HepG2 (cell line): ENCODE results near the gene MLX. TPM values are rescaled to one million over a fixed set of nuclear protein-coding genes. Genes with fewer than 3 reads are reported as not detected.

Experiments
- AKNA ChIP-seq: sonication (generic); formaldehyde crosslinking; IDR thresholded peaks from 2 replicates; pipeline ENCODE4 v1.4.0; 2020; ENCODE audit warnings: missing genetic modification reagents, borderline replicate concordance
- CEBPB ChIP-seq: IDR thresholded peaks from 2 replicates; pipeline ENCODE4 v1.6.1; 2011; ENCODE audit warnings: low read depth, low read length, improper control_type of control experiment, borderline replicate concordance
- DPF2 ChIP-seq: sonication (generic); formaldehyde crosslinking; IDR thresholded peaks from 2 replicates; pipeline ENCODE4 v1.4.0; 2020; ENCODE audit warnings: mild to moderate bottlenecking, low read depth, missing genetic modification reagents, borderline replicate concordance
- ELF3 ChIP-seq: IDR thresholded peaks from 2 replicates; pipeline ENCODE4 v1.6.1; 2016; ENCODE audit warnings: missing genetic modification reagents, missing compliant biosample characterization
- FOSL1 ChIP-seq: sonication (generic); formaldehyde crosslinking; IDR thresholded peaks from 2 replicates; pipeline ENCODE4 v1.9.0; 2021; ENCODE audit warnings: missing genetic modification reagents, borderline replicate concordance
- FOXP4 ChIP-seq: sonication (generic); formaldehyde crosslinking; IDR thresholded peaks from 2 replicates; pipeline ENCODE4 v1.4.0; 2020; ENCODE audit warnings: missing genetic modification reagents
- GABPB1 ChIP-seq: IDR thresholded peaks from 2 replicates; pipeline ENCODE4 v1.6.1; 2016; ENCODE audit warnings: mild to moderate bottlenecking, missing genetic modification reagents, moderate library complexity, missing compliant biosample characterization
- HMG20B ChIP-seq: conservative IDR thresholded peaks from 2 replicates; pipeline ENCODE4 v1.6.1; 2016; ENCODE audit warnings: missing genetic modification reagents, missing compliant biosample characterization
- ISX ChIP-seq: sonication (generic); formaldehyde crosslinking; conservative IDR thresholded peaks from 2 replicates; pipeline ENCODE4 v1.5.0; 2020; ENCODE audit warnings: missing genetic modification reagents
- KAT8 ChIP-seq: IDR thresholded peaks from 2 replicates; pipeline ENCODE4 v1.6.1; 2016; ENCODE audit warnings: missing genetic modification reagents, missing compliant biosample characterization
- KDM5A ChIP-seq: fragments of 200-600 bp; sonication (generic); IDR thresholded peaks from 2 replicates; pipeline ENCODE4 v1.7.0; 2018; ENCODE audit warnings: antibody characterized with exemption, mild to moderate bottlenecking, low read length, borderline replicate concordance
- SP5 ChIP-seq: IDR thresholded peaks from 2 replicates; pipeline ENCODE4 v1.6.1; 2016; ENCODE audit warnings: low read depth, borderline replicate concordance
- ZNF547 ChIP-seq: sonication (generic); formaldehyde crosslinking; IDR thresholded peaks from 2 replicates; pipeline ENCODE4 v1.5.1; 2020; ENCODE audit warnings: mild to moderate bottlenecking, missing genetic modification reagents
- ZNF766 ChIP-seq: sonication (generic); formaldehyde crosslinking; IDR thresholded peaks from 2 replicates; pipeline ENCODE4 v1.5.0; 2020; ENCODE audit warnings: missing genetic modification reagents, borderline replicate concordance
- ZSCAN21 ChIP-seq: sonication (generic); formaldehyde crosslinking; IDR thresholded peaks from 2 replicates; pipeline ENCODE4 v1.8.0; 2022; ENCODE audit warnings: mild to moderate bottlenecking, missing genetic modification reagents, moderate library complexity, borderline replicate concordance
- polyA plus RNA-seq, 8 experiments: library from polyadenylated mRNA; depleted of rRNA in 3 of 8; stranded (reverse) in 7 of 8; unstranded in 1 of 8; fragments of >200 nt; fragmentation: Illumina TruSeq in 4 of 8; extraction: Trizol in 4 of 8; gene quantifications; 2 replicates each; pipeline versions ENCODE4 v1.2.1 to v1.2.3, GENCODE V29; 2011 to 2016; ENCODE audit warnings: low read depth in 4 of 8, missing spikeins in 1 of 8, mixed read lengths in 1 of 8; ENCODE audit not compliant: insufficient read depth in 1 of 8
- total RNA-seq, 5 experiments: library from RNA; depleted of rRNA; stranded (reverse); fragments of >200 nt; fragmentation: Illumina TruSeq; extraction: Trizol; gene quantifications; 2 replicates each; pipeline ENCODE4 v1.2.3, GENCODE V29; 2016; ENCODE audit warnings: low read depth in 1 of 5
- TF ChIP-seq, protein P1 (sequence below): sonication (generic); formaldehyde crosslinking; IDR thresholded peaks from 2 replicates; pipeline ENCODE4 v1.5.1; 2020; ENCODE audit warnings: missing genetic modification reagents, mild to moderate bottlenecking, borderline replicate concordance
- TF ChIP-seq, protein P2 (sequence below): sonication (generic); formaldehyde crosslinking; IDR thresholded peaks from 2 replicates; pipeline ENCODE4 v1.5.0; 2020; ENCODE audit warnings: mild to moderate bottlenecking, missing genetic modification reagents, borderline replicate concordance

The MLX gene
- total and polyA plus RNA-seq, 2 of the 13 experiments (the other 11 are each of a cell fraction or from before 2014, with no cell fraction given): 38.9 to 74.4 TPM

GRCh38 chr17:42536048-42536371 lies 30.9 kb upstream of the MLX start, which contains the start of gene NAGLU (continued):
- TF ChIP-seq, protein P1, sequence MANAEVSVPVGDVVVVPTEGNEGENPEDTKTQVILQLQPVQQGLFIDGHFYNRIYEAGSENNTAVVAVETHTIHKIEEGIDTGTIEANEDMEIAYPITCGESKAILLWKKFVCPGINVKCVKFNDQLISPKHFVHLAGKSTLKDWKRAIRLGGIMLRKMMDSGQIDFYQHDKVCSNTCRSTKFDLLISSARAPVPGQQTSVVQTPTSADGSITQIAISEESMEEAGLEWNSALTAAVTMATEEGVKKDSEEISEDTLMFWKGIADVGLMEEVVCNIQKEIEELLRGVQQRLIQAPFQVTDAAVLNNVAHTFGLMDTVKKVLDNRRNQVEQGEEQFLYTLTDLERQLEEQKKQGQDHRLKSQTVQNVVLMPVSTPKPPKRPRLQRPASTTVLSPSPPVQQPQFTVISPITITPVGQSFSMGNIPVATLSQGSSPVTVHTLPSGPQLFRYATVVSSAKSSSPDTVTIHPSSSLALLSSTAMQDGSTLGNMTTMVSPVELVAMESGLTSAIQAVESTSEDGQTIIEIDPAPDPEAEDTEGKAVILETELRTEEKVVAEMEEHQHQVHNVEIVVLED (CRISPR knock-in tag): peak; percentile 7; the same call in 1 of the 2 replicates
- no peak for TF ChIP-seq KDM5A
- TF ChIP-seq, protein P2, sequence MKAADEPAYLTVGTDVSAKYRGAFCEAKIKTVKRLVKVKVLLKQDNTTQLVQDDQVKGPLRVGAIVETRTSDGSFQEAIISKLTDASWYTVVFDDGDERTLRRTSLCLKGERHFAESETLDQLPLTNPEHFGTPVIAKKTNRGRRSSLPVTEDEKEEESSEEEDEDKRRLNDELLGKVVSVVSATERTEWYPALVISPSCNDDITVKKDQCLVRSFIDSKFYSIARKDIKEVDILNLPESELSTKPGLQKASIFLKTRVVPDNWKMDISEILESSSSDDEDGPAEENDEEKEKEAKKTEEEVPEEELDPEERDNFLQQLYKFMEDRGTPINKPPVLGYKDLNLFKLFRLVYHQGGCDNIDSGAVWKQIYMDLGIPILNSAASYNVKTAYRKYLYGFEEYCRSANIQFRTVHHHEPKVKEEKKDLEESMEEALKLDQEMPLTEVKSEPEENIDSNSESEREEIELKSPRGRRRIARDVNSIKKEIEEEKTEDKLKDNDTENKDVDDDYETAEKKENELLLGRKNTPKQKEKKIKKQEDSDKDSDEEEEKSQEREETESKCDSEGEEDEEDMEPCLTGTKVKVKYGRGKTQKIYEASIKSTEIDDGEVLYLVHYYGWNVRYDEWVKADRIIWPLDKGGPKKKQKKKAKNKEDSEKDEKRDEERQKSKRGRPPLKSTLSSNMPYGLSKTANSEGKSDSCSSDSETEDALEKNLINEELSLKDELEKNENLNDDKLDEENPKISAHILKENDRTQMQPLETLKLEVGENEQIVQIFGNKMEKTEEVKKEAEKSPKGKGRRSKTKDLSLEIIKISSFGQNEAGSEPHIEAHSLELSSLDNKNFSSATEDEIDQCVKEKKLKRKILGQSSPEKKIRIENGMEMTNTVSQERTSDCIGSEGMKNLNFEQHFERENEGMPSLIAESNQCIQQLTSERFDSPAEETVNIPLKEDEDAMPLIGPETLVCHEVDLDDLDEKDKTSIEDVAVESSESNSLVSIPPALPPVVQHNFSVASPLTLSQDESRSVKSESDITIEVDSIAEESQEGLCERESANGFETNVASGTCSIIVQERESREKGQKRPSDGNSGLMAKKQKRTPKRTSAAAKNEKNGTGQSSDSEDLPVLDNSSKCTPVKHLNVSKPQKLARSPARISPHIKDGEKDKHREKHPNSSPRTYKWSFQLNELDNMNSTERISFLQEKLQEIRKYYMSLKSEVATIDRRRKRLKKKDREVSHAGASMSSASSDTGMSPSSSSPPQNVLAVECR (CRISPR knock-in tag): peak; percentile 79; the same call in 1 of the 2 replicates
- TF ChIP-seq ZSCAN21 (CRISPR knock-in tag): peak; percentile 17; the same call in 1 of the 2 replicates
- 0 out of 2 replicates have a peak, but pooled peaks have one; percentile 1 for TF ChIP-seq DPF2 (CRISPR knock-in tag)
- peak; percentile 96 for TF ChIP-seq ELF3 (CRISPR knock-in tag)
- TF ChIP-seq SP5 (CRISPR knock-in tag): peak; percentile 54; the same call in 1 of the 2 replicates
- TF ChIP-seq ISX (CRISPR knock-in tag): 0 out of 2 replicates have a peak, but pooled peaks have one; percentile 28
- peak; percentile 56; the same call in 1 of the 2 replicates for TF ChIP-seq ZNF766 (CRISPR knock-in tag)
- peak; percentile 63; the same call in 1 of the 2 replicates for TF ChIP-seq FOXP4
- peak; percentile 87 for TF ChIP-seq KAT8
- peak; percentile 61 for TF ChIP-seq GABPB1 (CRISPR knock-in tag)
- 0 out of 2 replicates have a peak, but pooled peaks have one; percentile 19 for TF ChIP-seq HMG20B (CRISPR knock-in tag)
- TF ChIP-seq CEBPB: no peak
- TF ChIP-seq FOSL1 (CRISPR knock-in tag): no peak
- TF ChIP-seq AKNA: peak; percentile 85; the same call in 1 of the 2 replicates
- TF ChIP-seq ZNF547: peak; percentile 50; the same call in 1 of the 2 replicates
